ENCODE data around the gene ACSF3. TPM values are rescaled to one million over a fixed set of nuclear protein-coding genes. Genes with fewer than 3 reads are reported as not detected.
A peak's percentile ranks its signal among the peaks of the same experiment; 100 is the strongest.

Gene ACSF3
- total RNA-seq, 4 donors from 2014 or later = 94.6 to 120 (median 108) TPM

DNA sequence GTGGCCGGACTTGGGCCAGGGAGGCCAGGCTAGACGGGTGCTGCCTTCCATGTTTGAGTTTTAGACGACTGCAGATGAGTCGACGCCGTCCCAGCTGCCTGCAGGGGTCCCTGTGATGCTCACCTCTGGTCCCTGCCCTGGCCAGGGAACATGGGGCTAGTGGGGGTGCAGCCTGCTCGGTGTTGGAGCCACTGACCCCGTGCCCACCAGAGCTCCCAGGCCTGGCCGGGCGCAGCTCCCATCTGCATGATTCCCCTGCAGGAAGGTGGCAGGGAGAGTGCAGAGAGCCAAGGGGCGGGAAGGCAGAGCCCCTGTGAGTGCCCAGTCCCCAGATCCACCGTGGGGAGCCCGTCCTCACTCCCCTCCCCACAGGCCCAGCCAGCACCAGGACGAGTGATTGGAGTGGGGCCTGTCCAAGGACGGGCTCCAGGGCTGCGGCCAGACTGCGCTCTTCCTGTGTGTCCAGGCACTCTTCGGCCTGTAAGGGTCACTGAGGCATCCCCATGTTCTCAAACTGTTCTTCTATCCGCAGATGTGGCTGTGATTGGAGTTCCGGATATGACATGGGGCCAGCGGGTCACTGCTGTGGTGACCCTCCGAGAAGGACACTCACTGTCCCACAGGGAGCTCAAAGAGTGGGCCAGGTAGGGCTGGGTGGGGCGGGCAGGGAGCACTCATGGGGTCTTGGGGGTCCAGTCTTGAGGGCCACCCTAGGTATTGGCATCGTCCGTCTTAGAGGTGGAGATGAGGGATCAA, 51.9 kb downstream of the ACSF3 start:
- no peaks in the 10 kb centered on the region for H3K4me1 ChIP-seq
- H3K4me3 ChIP-seq = no peak overlapping the region

DNA sequence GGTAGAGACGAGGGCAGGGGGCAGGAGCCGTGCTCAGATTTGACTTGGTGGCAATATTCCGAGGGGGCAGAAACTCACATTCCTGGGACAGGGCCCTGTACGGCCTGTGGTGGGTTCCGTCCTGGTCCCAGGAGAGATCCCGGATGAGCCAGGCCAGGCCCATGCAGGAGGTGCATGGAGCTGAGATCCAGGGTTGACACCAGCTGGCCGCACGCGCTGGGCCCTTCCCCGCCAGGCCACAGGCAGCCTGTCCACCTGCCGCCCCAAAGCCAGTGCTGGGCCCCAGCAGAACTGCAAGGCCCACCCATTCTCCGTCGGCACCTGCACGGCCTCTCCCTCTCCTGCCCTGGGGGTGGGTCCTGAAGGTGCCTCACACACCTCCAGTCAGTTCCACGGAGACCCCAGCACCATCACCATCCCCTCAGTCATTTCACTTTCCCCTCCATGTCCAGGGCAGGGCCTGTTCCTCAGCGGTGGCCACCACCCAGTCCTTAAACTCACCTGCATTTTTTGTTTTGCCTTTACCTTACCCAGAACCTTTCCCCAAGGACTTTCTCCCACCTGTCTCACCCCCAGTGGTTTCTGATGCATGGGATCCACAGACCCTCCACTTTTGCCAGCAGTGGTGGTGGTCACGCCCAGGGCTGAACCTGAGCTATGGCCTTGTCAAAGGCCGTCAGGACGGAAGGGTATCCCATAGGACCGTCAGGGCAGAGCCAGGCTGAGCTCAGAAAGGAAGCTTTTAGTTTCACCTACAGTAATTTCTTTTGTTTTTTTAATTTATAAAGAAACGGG, 52.8 kb downstream of the ACSF3 start:
- Histone ChIP-seq H3K27ac (no peak overlapping the region), H3K36me3 (peaks cover 0 to 85% (median 0%) of the 10 kb centered on the region in 3 donors), H3K4me3 (no peak overlapping the region), H3K9me3 (peaks cover 0 to 6% (median 0%) of the 10 kb centered on the region in 4 donors), H3K27me3 (no peaks in the 10 kb centered on the region), H3K4me1 (no peaks in the 10 kb centered on the region)
- TF ChIP-seq POLR2A (IDR thresholded peaks at IDR 0.05) = no peak
- TF ChIP-seq, protein P1, sequence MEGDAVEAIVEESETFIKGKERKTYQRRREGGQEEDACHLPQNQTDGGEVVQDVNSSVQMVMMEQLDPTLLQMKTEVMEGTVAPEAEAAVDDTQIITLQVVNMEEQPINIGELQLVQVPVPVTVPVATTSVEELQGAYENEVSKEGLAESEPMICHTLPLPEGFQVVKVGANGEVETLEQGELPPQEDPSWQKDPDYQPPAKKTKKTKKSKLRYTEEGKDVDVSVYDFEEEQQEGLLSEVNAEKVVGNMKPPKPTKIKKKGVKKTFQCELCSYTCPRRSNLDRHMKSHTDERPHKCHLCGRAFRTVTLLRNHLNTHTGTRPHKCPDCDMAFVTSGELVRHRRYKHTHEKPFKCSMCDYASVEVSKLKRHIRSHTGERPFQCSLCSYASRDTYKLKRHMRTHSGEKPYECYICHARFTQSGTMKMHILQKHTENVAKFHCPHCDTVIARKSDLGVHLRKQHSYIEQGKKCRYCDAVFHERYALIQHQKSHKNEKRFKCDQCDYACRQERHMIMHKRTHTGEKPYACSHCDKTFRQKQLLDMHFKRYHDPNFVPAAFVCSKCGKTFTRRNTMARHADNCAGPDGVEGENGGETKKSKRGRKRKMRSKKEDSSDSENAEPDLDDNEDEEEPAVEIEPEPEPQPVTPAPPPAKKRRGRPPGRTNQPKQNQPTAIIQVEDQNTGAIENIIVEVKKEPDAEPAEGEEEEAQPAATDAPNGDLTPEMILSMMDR (IDR thresholded peaks at IDR 0.05) = no peak
- DNase-seq = peak in 1 of 3 donors; percentile 22

More for the DNA sequence above, 51.9 kb downstream of the ACSF3 start:
- peaks cover 0 to 6% (median 0%) of the 10 kb centered on the region in 4 donors for H3K9me3 ChIP-seq
- TF ChIP-seq, protein P1 (IDR thresholded peaks at IDR 0.05) = no peak
- no peak for TF ChIP-seq POLR2A (IDR thresholded peaks at IDR 0.05)
- peaks cover 0 to 85% (median 0%) of the 10 kb centered on the region in 3 donors for H3K36me3 ChIP-seq
- DNase-seq = peak in 1 of 3 donors; percentile 41
- H3K27ac ChIP-seq = no peak overlapping the region
- no peaks in the 10 kb centered on the region for H3K27me3 ChIP-seq

DNA sequence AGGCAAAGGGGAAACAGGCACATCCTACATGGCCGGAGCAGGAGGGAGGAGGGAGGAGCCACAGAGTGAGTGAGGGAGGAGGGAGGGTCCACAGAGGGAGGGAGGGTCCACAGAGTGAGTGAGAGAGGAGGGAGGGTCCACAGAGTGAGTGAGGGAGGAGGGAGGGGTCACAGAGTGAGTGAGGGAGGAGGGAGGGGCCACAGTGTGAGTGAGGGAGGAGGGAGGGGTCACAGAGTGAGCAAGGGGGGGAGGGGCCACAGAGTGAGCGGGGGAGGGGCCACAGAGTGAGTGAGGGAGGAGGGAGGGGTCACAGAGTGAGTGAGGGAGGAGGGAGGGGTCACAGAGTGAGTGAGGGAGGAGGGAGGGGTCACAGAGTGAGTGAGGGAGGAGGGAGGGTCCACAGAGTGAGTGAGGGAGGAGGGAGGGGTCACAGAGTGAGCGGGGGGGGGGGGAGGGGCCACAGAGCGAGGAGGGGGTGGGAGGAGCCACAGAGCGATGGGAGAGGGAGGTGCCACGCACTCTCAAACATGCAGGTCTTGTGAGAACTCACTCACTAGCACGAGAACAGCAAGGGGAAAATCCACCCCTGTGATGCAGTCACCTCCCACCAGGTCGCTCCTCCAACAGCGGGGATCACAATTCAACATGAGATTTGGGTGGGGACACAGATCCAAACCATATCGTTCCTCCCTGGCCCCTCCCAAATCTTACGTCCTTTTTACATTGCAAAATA, 53.6 kb downstream of the ACSF3 start:
- peak in 1 of 3 donors; percentile 37 for DNase-seq
- Histone ChIP-seq H3K27ac (no peak overlapping the region), H3K9me3 (peaks cover 0 to 2% (median 0%) of the 10 kb centered on the region in 4 donors), H3K4me3 (no peak overlapping the region), H3K4me1 (no peaks in the 10 kb centered on the region), H3K36me3 (peaks cover 0 to 84% (median 0%) of the 10 kb centered on the region in 3 donors), H3K27me3 (no peaks in the 10 kb centered on the region)
- no peak for TF ChIP-seq POLR2A (IDR thresholded peaks at IDR 0.05)
- TF ChIP-seq, protein P1 (IDR thresholded peaks at IDR 0.05) = no peak

DNA sequence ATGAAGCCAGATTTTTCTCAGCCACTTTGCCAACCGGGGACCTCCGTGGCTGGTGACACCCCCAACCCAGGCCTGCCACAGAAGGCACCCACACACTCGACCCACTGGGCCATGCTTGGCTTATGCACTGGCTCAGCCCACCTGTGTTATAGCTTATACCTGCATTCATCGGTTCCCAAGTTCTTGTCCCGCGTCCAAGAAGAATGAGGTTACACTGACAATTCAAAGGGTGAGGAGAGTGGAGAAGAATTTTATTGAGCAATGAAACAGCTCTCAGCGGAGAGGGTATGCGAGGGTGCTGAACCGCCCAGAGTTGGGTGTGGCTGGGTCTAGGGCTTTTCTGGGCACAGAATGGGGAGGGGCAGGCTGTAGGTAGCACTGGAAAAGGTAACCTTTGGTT, 55.7 kb downstream of the ACSF3 start:
- H3K27me3 ChIP-seq = no peaks in the 10 kb centered on the region
- H3K9me3 ChIP-seq = no peaks in the 10 kb centered on the region
- peaks cover 0 to 73% (median 0%) of the 10 kb centered on the region in 3 donors for H3K36me3 ChIP-seq
- TF ChIP-seq POLR2A (IDR thresholded peaks at IDR 0.05) = no peak
- TF ChIP-seq, protein P1 (IDR thresholded peaks at IDR 0.05) = no peak
- peak in 1 of 3 donors; percentile 18 for DNase-seq
- H3K4me3 ChIP-seq = no peak overlapping the region
- H3K27ac ChIP-seq = no peak overlapping the region
- no peaks in the 10 kb centered on the region for H3K4me1 ChIP-seq

DNA sequence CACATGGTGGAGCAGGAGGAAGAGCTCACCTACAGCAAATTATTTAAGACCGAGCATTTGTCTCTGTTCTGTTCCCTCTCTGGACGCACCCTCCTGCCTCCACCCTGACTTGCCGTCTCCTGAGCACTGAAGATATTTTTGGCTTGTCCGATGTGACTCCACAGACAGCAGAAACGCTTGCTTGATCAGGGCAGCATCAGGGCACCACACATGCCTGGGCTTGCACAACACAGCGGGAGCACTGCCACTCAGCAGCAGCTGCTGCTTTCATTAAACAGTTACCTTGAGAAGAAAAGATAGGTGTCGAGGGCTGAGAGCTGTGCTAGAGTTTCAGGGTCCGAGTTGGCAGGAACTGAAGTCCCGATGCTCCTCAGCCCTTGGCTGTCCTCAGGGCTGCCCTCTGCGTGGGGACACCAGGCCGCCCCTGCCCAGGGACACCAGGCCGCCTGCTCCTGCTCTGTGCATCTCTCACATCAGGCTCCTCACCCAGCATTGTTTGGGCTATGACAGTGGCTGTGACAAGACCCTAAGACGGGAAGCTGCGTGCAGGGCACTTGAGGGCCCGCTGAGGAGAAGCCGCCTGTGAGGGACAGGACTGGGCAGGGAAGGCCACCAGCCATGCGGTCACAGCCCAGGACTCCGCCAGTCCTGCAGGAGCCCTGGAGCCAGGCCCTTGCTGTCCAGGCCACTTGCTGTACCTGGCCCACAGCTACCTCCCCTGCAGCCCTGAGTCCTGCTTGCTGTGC, 56.6 kb downstream of the ACSF3 start:
- no peak overlapping the region for H3K27ac ChIP-seq
- H3K4me3 ChIP-seq = no peak overlapping the region
- H3K36me3 ChIP-seq = peaks cover 0 to 65% (median 0%) of the 10 kb centered on the region in 3 donors
- peaks cover 0 to 9% (median 3%) of the 10 kb centered on the region in 4 donors for H3K4me1 ChIP-seq
- H3K9me3 ChIP-seq = no peaks in the 10 kb centered on the region
- no peaks in the 10 kb centered on the region for H3K27me3 ChIP-seq
- peak in 1 of 3 donors; percentile 37 for DNase-seq
- TF ChIP-seq, protein P1 (IDR thresholded peaks at IDR 0.05) = no peak
- TF ChIP-seq POLR2A (IDR thresholded peaks at IDR 0.05) = no peak
